Breast epithelium (tissue), 4 donors: ENCODE measurements around the gene FOXF1. TPM values are rescaled to one million over a fixed set of nuclear protein-coding genes. Genes with fewer than 3 reads are reported as not detected.

Source experiments
- DNase-seq, 2 donors: peaks; one replicate each; pipeline ENCODE4 v3.0.0-alpha.2; 2019; ENCODE audit warnings: low spot score in 2 of 2
- H3K27ac ChIP-seq, 2 donors: fragments of 200-600 bp; sonication (generic) in 1 of 2; one replicate each; pipeline ENCODE4 v1.5.1; 2016 to 2019; ENCODE audit warnings: mild to moderate bottlenecking in 1 of 2
- H3K27me3 ChIP-seq, 2 donors: fragments of 200-600 bp; sonication (generic) in 1 of 2; one replicate each; pipeline versions ENCODE4 v1.5.1 to v1.6.0; 2017 to 2019; ENCODE audit warnings: control low read depth in 1 of 2, mild to moderate bottlenecking in 1 of 2
- H3K36me3 ChIP-seq: fragments of 200-600 bp; one replicate; pipeline ENCODE4 v1.5.1; 2019
- H3K4me1 ChIP-seq, 2 donors: fragments of 200-600 bp; sonication (generic); one replicate each; pipeline ENCODE4 v1.5.1; 2016 to 2019; ENCODE audit warnings: control low read depth in 1 of 2
- H3K4me3 ChIP-seq, 3 donors: fragments of 200-600 bp; sonication (generic); 1 replicate in 2 of 3; 2 replicates in 1 of 3; pipeline ENCODE4 v1.5.1; 2016 to 2019; ENCODE audit warnings: mild to moderate bottlenecking in 3 of 3, moderate library complexity in 2 of 3
- H3K9me3 ChIP-seq, 2 donors: fragments of 200-600 bp; sonication (generic) in 1 of 2; one replicate each; pipeline ENCODE4 v1.5.1; 2016 to 2019; ENCODE audit warnings: control low read depth in 1 of 2
- CTCF ChIP-seq, 3 donors: fragments of 450-650 bp; IDR thresholded peaks; one replicate each; pipeline ENCODE4 v1.5.1; 2016 to 2017; ENCODE audit warnings: antibody characterized with exemption in 3 of 3, mild to moderate bottlenecking in 3 of 3, moderate library complexity in 3 of 3
- POLR2A ChIP-seq: fragments of 450-650 bp; IDR thresholded peaks from one replicate; pipeline ENCODE4 v1.6.1; 2016; ENCODE audit warnings: antibody characterized with exemption, mild to moderate bottlenecking, moderate library complexity
- POLR2AphosphoS5 ChIP-seq, 3 donors: sonication (generic); formaldehyde crosslinking; IDR thresholded peaks; one replicate each; pipeline ENCODE4 v1.6.1; 2017; ENCODE audit warnings: antibody characterized with exemption in 3 of 3
- intact Hi-C: fragments of 100-400 bp; cut with DNase I; formaldehyde crosslinking; loops from one replicate; pipeline ENCODE4 v1.15.1; 2023; ENCODE audit warnings: low total_unique reads
- total RNA-seq, 3 donors: library from RNA; depleted of rRNA; stranded (reverse); fragments of >200 nt; gene quantifications; one replicate each; pipeline ENCODE4 v1.1.0, GENCODE V29; 2016

The FOXF1 gene
- total RNA-seq, 3 donors from 2014 or later = 0.15 to 0.66 TPM; not detected in 1

DNA sequence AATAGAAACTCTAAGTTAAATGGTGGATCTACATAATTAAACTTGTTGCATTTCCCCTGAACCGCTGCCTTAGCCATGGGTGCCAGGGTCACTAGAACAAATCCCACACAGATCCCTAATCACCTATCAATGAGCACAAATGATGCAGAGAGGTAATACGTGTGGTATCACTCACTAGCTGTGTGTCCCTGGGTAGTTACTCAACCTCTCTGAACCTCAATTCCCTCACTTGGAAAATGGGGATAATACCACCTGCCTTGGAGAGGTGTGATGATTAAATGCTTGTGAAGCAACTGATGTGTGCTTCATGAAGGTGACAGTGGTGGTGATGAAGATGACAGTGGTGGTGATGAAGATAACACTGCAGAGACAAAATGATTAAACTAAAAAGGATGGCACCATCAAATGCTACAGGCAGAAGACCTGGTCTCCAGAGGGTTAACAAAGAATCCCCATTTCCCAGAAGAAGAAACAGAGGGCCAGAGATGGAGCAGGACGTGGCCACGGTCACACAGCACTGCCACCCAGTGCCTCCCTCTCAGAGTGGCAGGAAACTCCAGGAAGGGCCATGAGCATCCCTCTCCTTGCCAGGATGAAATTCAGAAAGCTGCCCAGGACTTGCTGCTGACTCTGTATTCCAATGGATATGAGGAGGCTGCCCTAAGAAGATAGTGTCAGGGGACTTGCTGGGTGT lies 17.9 kb upstream of the FOXF1 start:
- Histone ChIP-seq H3K27me3 (peaks cover 5 to 98% of the 10 kb centered on the region in 2 donors), H3K9me3 (no peaks in the 10 kb centered on the region), H3K27ac (no peak overlapping the region), H3K4me3 (no peak overlapping the region), H3K36me3 (no peaks in the 10 kb centered on the region), H3K4me1 (no peaks in the 10 kb centered on the region)
- intact Hi-C loops = no loop called here
- no peak for DNase-seq
- TF ChIP-seq CTCF (IDR thresholded peaks at IDR 0.05) = no peak
- TF ChIP-seq POLR2AphosphoS5 (IDR thresholded peaks at IDR 0.05) = no peak
- TF ChIP-seq POLR2A = no peak

DNA sequence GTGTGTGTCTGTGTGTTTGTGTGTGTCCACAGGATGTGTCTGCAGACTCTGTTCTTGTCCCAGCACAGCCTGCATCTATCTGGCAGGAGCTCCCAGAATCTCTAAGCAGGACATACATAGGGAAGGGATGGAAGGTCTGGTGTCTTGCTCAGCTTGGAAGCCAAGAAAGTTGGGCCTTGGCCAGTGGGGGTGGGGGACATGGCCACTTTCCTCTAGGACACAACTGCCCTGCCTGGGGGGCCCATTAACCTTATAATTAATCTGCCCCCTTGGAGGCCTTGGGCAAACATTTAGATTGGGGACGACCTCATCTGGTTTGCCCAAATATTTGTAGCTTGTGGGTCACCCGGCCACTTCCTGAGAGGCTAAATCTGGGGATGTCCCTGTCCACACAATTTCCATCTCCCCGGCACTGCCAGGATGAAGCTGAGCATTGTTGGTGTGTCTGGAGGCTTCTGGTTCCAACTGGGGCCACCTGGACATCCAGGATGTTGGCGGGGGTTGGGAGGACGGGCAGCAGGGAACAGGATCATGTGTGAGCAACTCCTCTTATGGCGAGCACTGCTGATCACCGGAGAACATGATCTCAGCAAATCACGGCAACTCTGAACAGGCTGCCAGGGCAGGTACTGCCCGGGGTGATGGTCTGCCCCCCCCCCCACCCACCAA lies 17.2 kb upstream of the FOXF1 start:
- no peak overlapping the region for H3K4me3 ChIP-seq
- peaks cover 9 to 98% of the 10 kb centered on the region in 2 donors for H3K27me3 ChIP-seq

DNA sequence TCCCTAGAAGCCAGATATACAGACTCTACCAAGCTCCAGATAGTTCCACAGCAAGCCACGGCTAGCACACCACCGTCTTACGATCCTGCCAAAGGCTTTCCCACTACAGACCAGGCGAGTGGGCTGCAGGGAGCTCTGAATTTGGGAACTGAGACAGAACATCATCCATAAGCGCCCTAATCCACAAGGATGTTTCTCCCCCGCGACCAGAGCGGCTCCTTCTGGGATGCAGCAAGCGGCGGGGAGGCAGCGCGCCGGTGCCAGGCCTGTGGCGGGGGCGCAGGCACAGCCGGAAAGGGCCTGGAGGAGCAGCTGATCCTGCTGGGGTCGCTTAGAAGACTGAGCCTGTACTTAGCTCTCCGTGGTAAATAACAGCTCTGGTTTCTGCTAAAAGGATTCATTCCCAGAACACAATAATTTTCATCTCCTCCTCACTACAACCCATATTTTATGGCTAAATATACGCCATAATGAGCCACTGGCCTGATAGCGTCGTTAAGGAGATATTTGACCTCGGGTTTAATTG lies 16.2 kb upstream of the FOXF1 start:
- H3K4me1 ChIP-seq = no peaks in the 10 kb centered on the region
- no peak overlapping the region for H3K27ac ChIP-seq
- peaks cover 9 to 98% of the 10 kb centered on the region in 2 donors for H3K27me3 ChIP-seq
- H3K9me3 ChIP-seq = no peaks in the 10 kb centered on the region
- TF ChIP-seq POLR2A (no peak), POLR2AphosphoS5 (IDR thresholded peaks at IDR 0.05) (no peak), CTCF (IDR thresholded peaks at IDR 0.05) (no peak)
- no peak overlapping the region for H3K4me3 ChIP-seq
- no peaks in the 10 kb centered on the region for H3K36me3 ChIP-seq
- DNase-seq = no peak
- intact Hi-C loops = no loop called here

More for the DNA sequence above, 17.2 kb upstream of the FOXF1 start:
- no peak for DNase-seq
- Histone ChIP-seq H3K36me3 (no peaks in the 10 kb centered on the region), H3K27ac (no peak overlapping the region), H3K4me1 (no peaks in the 10 kb centered on the region), H3K9me3 (no peaks in the 10 kb centered on the region)
- intact Hi-C loops = no loop called here
- TF ChIP-seq POLR2A = no peak
- no peak for TF ChIP-seq CTCF (IDR thresholded peaks at IDR 0.05)

DNA sequence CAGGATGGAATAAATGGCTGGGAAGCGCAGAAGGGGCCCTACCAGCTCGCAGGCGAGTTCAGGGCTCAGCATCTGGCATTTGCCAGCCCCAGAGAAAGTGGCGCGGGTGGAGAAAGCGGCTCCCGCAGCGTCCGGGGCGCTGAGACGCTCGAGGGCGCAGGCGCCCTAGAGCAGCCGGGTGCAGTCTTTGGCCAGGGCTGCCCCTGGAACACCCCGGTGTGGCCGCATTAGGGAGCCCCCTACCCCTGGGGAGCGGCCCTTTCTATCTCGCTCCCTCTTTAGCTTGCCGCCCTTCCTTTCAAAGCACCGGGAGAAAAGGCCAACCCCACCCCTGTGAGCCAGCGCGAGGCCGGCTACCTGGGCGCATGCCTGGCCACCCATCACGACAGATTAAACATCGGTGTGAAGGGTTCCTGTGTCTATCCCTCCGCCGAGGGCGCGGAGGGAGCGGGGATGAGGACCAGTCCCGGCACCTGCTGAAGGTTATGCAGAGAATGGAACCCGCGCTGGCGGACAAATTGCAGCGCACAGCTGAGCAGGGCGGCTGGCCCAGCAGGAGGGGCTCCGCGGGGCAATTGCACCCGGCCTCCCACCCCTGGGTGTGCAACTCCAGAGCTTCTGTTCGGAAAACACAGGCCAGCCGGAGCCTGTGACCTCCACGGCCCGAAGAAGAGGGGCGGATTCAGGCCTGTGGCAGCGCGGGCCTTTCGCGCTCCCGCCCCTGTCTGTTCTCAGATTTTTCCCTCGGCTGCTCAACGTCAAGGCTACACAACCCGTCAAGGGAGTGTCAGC lies 15.6 kb upstream of the FOXF1 start:
- intact Hi-C loops = no loop called here
- H3K4me1 ChIP-seq = no peaks in the 10 kb centered on the region
- no peaks in the 10 kb centered on the region for H3K36me3 ChIP-seq
- no peak overlapping the region for H3K27ac ChIP-seq
- no peaks in the 10 kb centered on the region for H3K9me3 ChIP-seq
- peaks cover 9 to 98% of the 10 kb centered on the region in 2 donors for H3K27me3 ChIP-seq
- no peak for DNase-seq
- H3K4me3 ChIP-seq = no peak overlapping the region
- TF ChIP-seq CTCF (IDR thresholded peaks at IDR 0.05) (no peak), POLR2A (no peak), POLR2AphosphoS5 (IDR thresholded peaks at IDR 0.05) (no peak)
